H1 (cell line): ENCODE data around the gene SVIL. TPM values are rescaled to one million over a fixed set of nuclear protein-coding genes. Genes with fewer than 3 reads are reported as not detected.

Source experiments
- CTCF ChIA-PET: fragments of 300-600 bp; sonication (Branson Sonifier 250); formaldehyde crosslinking; loops from one replicate; lab custom pipeline; 2021; ENCODE audit not compliant: partially characterized antibody; lab: Charles Lee
- POLR2A ChIA-PET: fragments of 300-600 bp; sonication (Branson Sonifier 250); formaldehyde crosslinking; loops from one replicate; lab custom pipeline; 2021; ENCODE audit warnings: inconsistent platforms; ENCODE audit not compliant: partially characterized antibody; lab: Charles Lee
- DNase-seq, 2 experiments: peaks; one replicate each; pipeline versions ENCODE4 v3.0.0 to v3.0.0-alpha.2; 2010 to 2022; ENCODE audit warnings: low spot score in 2 of 2, low read depth in 1 of 2, mixed read lengths in 1 of 2
- FAIRE-seq: peaks from 2 replicates; lab custom pipeline; 2011; peaks lifted over from hg19 to GRCh38; lab: Jason Lieb, UNC
- H2AFZ ChIP-seq: 2 replicates; pipeline ENCODE4 v1.8.1; 2012; ENCODE audit warnings: low read length, inconsistent platforms
- H2AK5ac ChIP-seq: 2 replicates; pipeline ENCODE4 v1.6.1; 2013; ENCODE audit warnings: low read depth, low read length
- H2BK120ac ChIP-seq: replicated peaks from 2 replicates; pipeline ENCODE3; 2013; ENCODE audit warnings: low read depth, low read length, inconsistent platforms
- H2BK12ac ChIP-seq: 2 replicates; pipeline ENCODE4 v1.6.1; 2013; ENCODE audit warnings: low read depth, low read length
- H2BK15ac ChIP-seq: 2 replicates; pipeline ENCODE4 v1.6.1; 2013; ENCODE audit warnings: low read length
- H2BK20ac ChIP-seq: 2 replicates; pipeline ENCODE4 v1.6.1; 2013; ENCODE audit warnings: low read length
- H2BK5ac ChIP-seq: 2 replicates; pipeline ENCODE4 v1.6.1; 2013; ENCODE audit warnings: low read depth, low read length
- H3K14ac ChIP-seq: 2 replicates; pipeline ENCODE4 v1.6.1; 2013; ENCODE audit warnings: inconsistent platforms; ENCODE audit not compliant: insufficient read length
- H3K18ac ChIP-seq: 2 replicates; pipeline ENCODE4 v1.6.1; 2013; ENCODE audit warnings: low read length; ENCODE audit errors: extremely low read depth
- H3K23ac ChIP-seq: 2 replicates; pipeline ENCODE4 v1.6.1; 2013; ENCODE audit warnings: inconsistent platforms; ENCODE audit not compliant: insufficient read length
- H3K23me2 ChIP-seq: 2 replicates; pipeline ENCODE4 v1.6.1; 2013; ENCODE audit warnings: low read depth, low read length
- H3K27ac ChIP-seq: 2 replicates; pipeline ENCODE4 v1.6.1; 2011; ENCODE audit warnings: low read depth, low read length, inconsistent platforms
- H3K27me3 ChIP-seq, 4 experiments: replicated peaks in 1 of 4; 1 replicate in 1 of 4; 2 replicates in 3 of 4; pipeline versions ENCODE4 v1.6.1 to v1.8.1; 2011 to 2013; ENCODE audit warnings: low read length in 3 of 4, mild to moderate bottlenecking in 3 of 4, inconsistent platforms in 2 of 4, mixed read lengths in 2 of 4, moderate library complexity in 1 of 4; ENCODE audit not compliant: control insufficient read depth in 3 of 4, insufficient read depth in 3 of 4; ENCODE audit errors: extremely low read depth in 1 of 4
- H3K36me3 ChIP-seq, 4 experiments: 2 replicates each; pipeline versions ENCODE4 v1.6.1 to v1.8.1; 2011 to 2013; ENCODE audit warnings: mild to moderate bottlenecking in 4 of 4, low read length in 3 of 4, moderate library complexity in 2 of 4, control low read depth in 1 of 4, inconsistent platforms in 1 of 4; ENCODE audit not compliant: insufficient read depth in 4 of 4, control insufficient read depth in 2 of 4
- H3K4ac ChIP-seq: replicated peaks from 2 replicates; pipeline ENCODE3; 2013; ENCODE audit warnings: low read length, low read depth, mixed read lengths, inconsistent platforms; ENCODE audit not compliant: insufficient read length
- H3K4me1 ChIP-seq, 4 experiments: replicated peaks in 1 of 4; 1 replicate in 1 of 4; 2 replicates in 3 of 4; pipeline versions ENCODE4 v1.6.1 to v1.8.1; 2011 to 2013; ENCODE audit warnings: low read length in 3 of 4, inconsistent platforms in 2 of 4, mixed read lengths in 1 of 4; ENCODE audit not compliant: insufficient read depth in 4 of 4, control insufficient read depth in 3 of 4
- H3K4me2 ChIP-seq, 2 experiments: 2 replicates each; pipeline versions ENCODE4 v1.6.1 to v1.8.1; 2011 to 2013; ENCODE audit warnings: low read depth in 2 of 2, low read length in 2 of 2, control low read depth in 1 of 2, inconsistent platforms in 1 of 2, mild to moderate bottlenecking in 1 of 2; ENCODE audit not compliant: insufficient read depth in 1 of 2
- H3K4me3 ChIP-seq, 4 experiments: fragments of 200-600, 300-600 bp in 1 of 4; sonication (generic), shearing (Covaris generic), sonication (Bioruptor Twin) in 1 of 4; 2 replicates each; pipeline versions ENCODE4 v1.5.1 to v1.8.1; 2011 to 2016; ENCODE audit warnings: low read length in 4 of 4, low read depth in 3 of 4, control low read depth in 2 of 4, inconsistent platforms in 2 of 4, mild to moderate bottlenecking in 2 of 4, mixed read lengths in 1 of 4, moderate library complexity in 1 of 4; ENCODE audit not compliant: insufficient read depth in 2 of 4; ENCODE audit errors: extremely low read depth in 1 of 4
- H3K56ac ChIP-seq: replicated peaks from 2 replicates; pipeline ENCODE3; 2013; ENCODE audit warnings: low read depth, mild to moderate bottlenecking, mixed read lengths, low read length, inconsistent platforms; ENCODE audit not compliant: insufficient read length
- H3K79me1 ChIP-seq: 2 replicates; pipeline ENCODE4 v1.6.1; 2013; ENCODE audit warnings: low read depth, low read length, control low read depth
- H3K79me2 ChIP-seq, 2 experiments: 2 replicates each; pipeline versions ENCODE4 v1.6.1 to v1.8.1; 2012 to 2013; ENCODE audit warnings: low read length in 2 of 2, mild to moderate bottlenecking in 2 of 2, inconsistent platforms in 1 of 2; ENCODE audit not compliant: insufficient read depth in 2 of 2, control insufficient read depth in 1 of 2
- H3K9ac ChIP-seq, 4 experiments: replicated peaks in 1 of 4; 1 replicate in 1 of 4; 2 replicates in 3 of 4; pipeline versions ENCODE4 v1.6.1 to v1.8.1; 2011 to 2013; ENCODE audit warnings: low read depth in 3 of 4, low read length in 3 of 4, control low read depth in 2 of 4, mild to moderate bottlenecking in 2 of 4, moderate library complexity in 2 of 4, inconsistent platforms in 1 of 4; ENCODE audit errors: extremely low read depth in 1 of 4
- H3K9me3 ChIP-seq, 2 experiments: 2 replicates each; pipeline versions ENCODE4 v1.6.1 to v1.8.1; 2012 to 2013; ENCODE audit warnings: mild to moderate bottlenecking in 2 of 2, moderate library complexity in 2 of 2, control low read depth in 1 of 2, inconsistent platforms in 1 of 2, low read depth in 1 of 2, low read length in 1 of 2, mixed read lengths in 1 of 2; ENCODE audit not compliant: insufficient read depth in 2 of 2
- H4K20me1 ChIP-seq, 2 experiments: replicated peaks in 1 of 2; 2 replicates each; pipeline versions ENCODE3 to v1.8.1; 2011 to 2013; ENCODE audit warnings: inconsistent platforms in 2 of 2, low read length in 2 of 2, mild to moderate bottlenecking in 1 of 2; ENCODE audit not compliant: insufficient read depth in 2 of 2, control insufficient read depth in 1 of 2
- H4K5ac ChIP-seq: 2 replicates; pipeline ENCODE4 v1.6.1; 2013; ENCODE audit warnings: low read length, low read depth, mixed read lengths, inconsistent platforms; ENCODE audit not compliant: insufficient read length
- H4K8ac ChIP-seq: 2 replicates; pipeline ENCODE4 v1.8.0; 2013; ENCODE audit warnings: mild to moderate bottlenecking, moderate library complexity, low read length, inconsistent platforms; ENCODE audit not compliant: insufficient read depth; ENCODE audit errors: extremely low read depth
- H4K91ac ChIP-seq: replicated peaks from 2 replicates; pipeline ENCODE3; 2013; ENCODE audit warnings: low read length, mixed read lengths, inconsistent platforms; ENCODE audit not compliant: insufficient read length
- CEBPB ChIP-seq: IDR thresholded peaks from 2 replicates; pipeline ENCODE4 v1.6.1; 2012; ENCODE audit warnings: low read depth, low read length
- JUN ChIP-seq: IDR thresholded peaks from 2 replicates; pipeline ENCODE4 v1.6.1; 2011; ENCODE audit warnings: low read depth, mild to moderate bottlenecking, improper control_type of control experiment, low read length
- JUND ChIP-seq: IDR thresholded peaks from 2 replicates; pipeline ENCODE4 v1.6.1; 2011; ENCODE audit warnings: mild to moderate bottlenecking, improper control_type of control experiment, low read length
- MAX ChIP-seq: IDR thresholded peaks from 2 replicates; pipeline ENCODE4 v1.6.1; 2012; ENCODE audit warnings: inconsistent platforms
- PHF8 ChIP-seq: fragments of 200-600 bp; sonication (generic); conservative IDR thresholded peaks from 2 replicates; pipeline ENCODE4 v1.7.1; 2012; ENCODE audit warnings: low read depth, mild to moderate bottlenecking, inconsistent platforms, low read length, moderate library complexity
- SRF ChIP-seq: IDR thresholded peaks from 2 replicates; pipeline ENCODE4 v1.6.1; 2011; ENCODE audit warnings: mild to moderate bottlenecking, low read depth, low read length, moderate library complexity
- ZNF274 ChIP-seq: IDR thresholded peaks from 2 replicates; pipeline ENCODE4 v1.7.0; 2012; ENCODE audit warnings: low read length, borderline replicate concordance; ENCODE audit errors: extremely low read depth
- WGBS, 2 experiments: shearing (Covaris generic) in 1 of 2; methylation state at CpG; one replicate each; pipeline versions ENCODE4 v1.1.6 to v1.1.7; 2013 to 2015; ENCODE audit warnings: low lambda C conversion rate in 2 of 2, mixed read lengths in 2 of 2, inconsistent platforms in 1 of 2, low coverage in 1 of 2, missing lambda C conversion rate in 1 of 2; ENCODE audit not compliant: insufficient replicate concordance in 2 of 2, insufficient coverage in 1 of 2, insufficient read length in 1 of 2; ENCODE audit errors: extremely low coverage in 1 of 2, missing lambda C conversion rate in 1 of 2; 5-methylcytosine and 5-hydroxymethylcytosine counted together
- polyA plus RNA-seq, 7 experiments: library from polyadenylated mRNA; depleted of rRNA in 3 of 7; stranded (reverse) in 5 of 7; unstranded in 2 of 7; fragments of >200 nt in 5 of 7; fragments of 200-250 nt in 2 of 7; gene quantifications; 1 replicate in 5 of 7; 2 replicates in 1 of 7; 4 replicates in 1 of 7; pipeline versions ENCODE4 v1.2.1 to v1.2.3, GENCODE V29; 2011 to 2013; ENCODE audit warnings: missing spikeins in 2 of 7, mixed read lengths in 2 of 7
- total RNA-seq: library from RNA; stranded (reverse); fragmentation: NEBNext Ultra II Directional; extraction: Animal tissue kit (Norgen Biotek cat#: 25700); gene quantifications from 2 replicates; pipeline ENCODE4 v1.2.1, GENCODE V29; 2021

Gene SVIL
- total and polyA plus RNA-seq, 2 of the 8 experiments (the other 6 are each of a cell fraction or from before 2014, with no cell fraction given): 4.7 to 15.4 TPM

GRCh38 chr10:29611781-29612381 is 22.9 kb downstream of the SVIL start:
- Histone ChIP-seq H3K18ac (no peak overlapping the region), H3K4me2 (no peak overlapping the region), H3K36me3 (no peaks in the 10 kb centered on the region), H3K79me1 (no peaks in the 10 kb centered on the region; the same call in 1 of the 2 replicates), H3K9ac (no peak overlapping the region), H4K8ac (no peak overlapping the region), H2AFZ (no peak overlapping the region), H3K9me3 (no peaks in the 10 kb centered on the region), H3K79me2 (no peaks in the 10 kb centered on the region; a peak in 1 of 4 replicates), H3K14ac (no peak overlapping the region), H3K23ac (no peak overlapping the region), H3K27me3 (no peaks in the 10 kb centered on the region), H4K20me1 (peaks cover 0 to 4% of the 10 kb centered on the region in 2 experiments), H2BK20ac (no peak overlapping the region), H3K4me1 (no peaks in the 10 kb centered on the region; a peak in 2 of 7 replicates), H2BK120ac (no peak overlapping the region), H2BK5ac (no peak overlapping the region), H3K27ac (no peak overlapping the region), H2BK12ac (no peak overlapping the region), H3K4ac (no peak overlapping the region), H2AK5ac (no peak overlapping the region), H4K5ac (no peak overlapping the region), H3K23me2 (no peaks in the 10 kb centered on the region), H4K91ac (no peak overlapping the region), H3K4me3 (no peak overlapping the region), H2BK15ac (no peak overlapping the region), H3K56ac (no peak overlapping the region)
- no peak for TF ChIP-seq PHF8
- no peak for TF ChIP-seq SRF
- no peak for TF ChIP-seq MAX
- TF ChIP-seq JUND: peak; percentile 11; the same call in 1 of the 2 replicates
- no peak for TF ChIP-seq ZNF274
- no peak for TF ChIP-seq CEBPB
- TF ChIP-seq JUN: no peak
- ChIA-PET POLR2A (no interaction called here), CTCF (interaction anchor here (0.6 to 2.5 kb wide), 2 partner anchors 82 to 124 kb away, joined by 4 to 5 read pairs; no protein-coding TSS in a partner anchor)
- FAIRE-seq (no peak), DNase-seq (no peak)
- WGBS, 2 experiments: 88% methylated on average over 6 of the region's 6 CpGs; no CpG with 5 or more reads in 1 of the 2 experiments
